HepG2 (cell line): ENCODE data around the gene ZNF605. TPM values are rescaled to one million over a fixed set of nuclear protein-coding genes. Genes with fewer than 3 reads are reported as not detected.

ENCODE experiments used
- ATAD3A ChIP-seq: sonication (generic); formaldehyde crosslinking; IDR thresholded peaks from 2 replicates; pipeline ENCODE4 v1.4.0; 2020; ENCODE audit warnings: missing genetic modification reagents
- CBX5 ChIP-seq: sonication (generic); formaldehyde crosslinking; IDR thresholded peaks from 2 replicates; pipeline ENCODE4 v1.4.0; 2020; ENCODE audit warnings: missing genetic modification reagents, borderline replicate concordance
- FOXK1 ChIP-seq: sonication (generic); formaldehyde crosslinking; IDR thresholded peaks from 2 replicates; pipeline ENCODE4 v1.4.0; 2020; ENCODE audit warnings: low read depth, missing genetic modification reagents, borderline replicate concordance
- HHEX ChIP-seq: IDR thresholded peaks from 2 replicates; pipeline ENCODE4 v1.6.1; 2016; ENCODE audit warnings: control low read depth
- HNRNPLL ChIP-seq: fragments of 200-400 bp; formaldehyde crosslinking; IDR thresholded peaks from 2 replicates; pipeline ENCODE4 v1.6.1; 2017; ENCODE audit warnings: mild to moderate bottlenecking, low read depth, low read length; ENCODE audit not compliant: poor library complexity, severe bottlenecking
- ISL2 ChIP-seq: sonication (generic); formaldehyde crosslinking; IDR thresholded peaks from 2 replicates; pipeline ENCODE4 v1.5.0; 2020; ENCODE audit warnings: missing genetic modification reagents
- KDM4B ChIP-seq: sonication (generic); formaldehyde crosslinking; IDR thresholded peaks from 2 replicates; pipeline ENCODE4 v1.4.0; 2020; ENCODE audit warnings: missing genetic modification reagents
- MYC ChIP-seq: sonication (generic); formaldehyde crosslinking; IDR thresholded peaks from 2 replicates; pipeline ENCODE4 v1.9.0; 2021; ENCODE audit warnings: missing genetic modification reagents, borderline replicate concordance
- PLRG1 ChIP-seq: fragments of 450-650 bp; conservative IDR thresholded peaks from 2 replicates; pipeline ENCODE4 v1.6.1; 2016
- REPIN1 ChIP-seq: sonication (generic); formaldehyde crosslinking; IDR thresholded peaks from 2 replicates; pipeline ENCODE4 v1.8.0; 2022; ENCODE audit warnings: missing genetic modification reagents, low read depth, mild to moderate bottlenecking, borderline replicate concordance
- ZBTB20 ChIP-seq: sonication (generic); formaldehyde crosslinking; IDR thresholded peaks from 2 replicates; pipeline ENCODE4 v1.8.1; 2023; ENCODE audit warnings: missing genetic modification reagents, low read depth, mild to moderate bottlenecking, borderline replicate concordance
- ZC3H13 ChIP-seq: sonication (generic); formaldehyde crosslinking; IDR thresholded peaks from 2 replicates; pipeline ENCODE4 v1.8.1; 2023; ENCODE audit warnings: mild to moderate bottlenecking, missing genetic modification reagents, moderate library complexity
- ZFP36L1 ChIP-seq: sonication (generic); formaldehyde crosslinking; IDR thresholded peaks from 2 replicates; pipeline ENCODE4 v1.8.0; 2022; ENCODE audit warnings: mild to moderate bottlenecking, missing genetic modification reagents, moderate library complexity
- ZNF12 ChIP-seq: sonication (generic); formaldehyde crosslinking; IDR thresholded peaks from 2 replicates; pipeline ENCODE4 v1.5.0; 2020; ENCODE audit warnings: missing genetic modification reagents
- ZNF432 ChIP-seq: sonication (generic); formaldehyde crosslinking; IDR thresholded peaks from 2 replicates; pipeline ENCODE4 v1.5.0; 2020; ENCODE audit warnings: missing genetic modification reagents, mild to moderate bottlenecking, borderline replicate concordance
- ZNF567 ChIP-seq: sonication (generic); formaldehyde crosslinking; IDR thresholded peaks from 2 replicates; pipeline ENCODE4 v1.8.1; 2023; ENCODE audit warnings: mild to moderate bottlenecking, missing genetic modification reagents, borderline replicate concordance
- ZNF614 ChIP-seq: IDR thresholded peaks from 2 replicates; pipeline ENCODE4 v1.6.1; 2018; ENCODE audit warnings: missing biosample characterization, missing genetic modification reagents, inconsistent platforms, borderline replicate concordance
- polyA plus RNA-seq, 8 experiments: library from polyadenylated mRNA; depleted of rRNA in 3 of 8; stranded (reverse) in 7 of 8; unstranded in 1 of 8; fragments of >200 nt; fragmentation: Illumina TruSeq in 4 of 8; extraction: Trizol in 4 of 8; gene quantifications; 2 replicates each; pipeline versions ENCODE4 v1.2.1 to v1.2.3, GENCODE V29; 2011 to 2016; ENCODE audit warnings: low read depth in 4 of 8, missing spikeins in 1 of 8, mixed read lengths in 1 of 8; ENCODE audit not compliant: insufficient read depth in 1 of 8
- total RNA-seq, 5 experiments: library from RNA; depleted of rRNA; stranded (reverse); fragments of >200 nt; fragmentation: Illumina TruSeq; extraction: Trizol; gene quantifications; 2 replicates each; pipeline ENCODE4 v1.2.3, GENCODE V29; 2016; ENCODE audit warnings: low read depth in 1 of 5
- TF ChIP-seq, protein P1 (sequence below): sonication (generic); formaldehyde crosslinking; IDR thresholded peaks from 2 replicates; pipeline ENCODE4 v1.8.0; 2022; ENCODE audit warnings: mild to moderate bottlenecking, missing genetic modification reagents, moderate library complexity
- TF ChIP-seq, protein P2 (sequence below): sonication (generic); formaldehyde crosslinking; IDR thresholded peaks from 2 replicates; pipeline ENCODE4 v1.4.0; 2020; ENCODE audit warnings: mild to moderate bottlenecking, low read depth, missing genetic modification reagents
- TF ChIP-seq, protein P3 (sequence below): sonication (generic); formaldehyde crosslinking; IDR thresholded peaks from 2 replicates; pipeline ENCODE4 v1.4.0; 2020; ENCODE audit warnings: missing genetic modification reagents, borderline replicate concordance
- TF ChIP-seq, protein P4 (sequence below): sonication (generic); formaldehyde crosslinking; IDR thresholded peaks from 2 replicates; pipeline ENCODE4 v1.5.0; 2020; ENCODE audit warnings: mild to moderate bottlenecking, missing genetic modification reagents

The ZNF605 gene
- total and polyA plus RNA-seq, 2 of the 13 experiments (the other 11 are each of a cell fraction or from before 2014, with no cell fraction given): 6.7 to 6.8 TPM

DNA sequence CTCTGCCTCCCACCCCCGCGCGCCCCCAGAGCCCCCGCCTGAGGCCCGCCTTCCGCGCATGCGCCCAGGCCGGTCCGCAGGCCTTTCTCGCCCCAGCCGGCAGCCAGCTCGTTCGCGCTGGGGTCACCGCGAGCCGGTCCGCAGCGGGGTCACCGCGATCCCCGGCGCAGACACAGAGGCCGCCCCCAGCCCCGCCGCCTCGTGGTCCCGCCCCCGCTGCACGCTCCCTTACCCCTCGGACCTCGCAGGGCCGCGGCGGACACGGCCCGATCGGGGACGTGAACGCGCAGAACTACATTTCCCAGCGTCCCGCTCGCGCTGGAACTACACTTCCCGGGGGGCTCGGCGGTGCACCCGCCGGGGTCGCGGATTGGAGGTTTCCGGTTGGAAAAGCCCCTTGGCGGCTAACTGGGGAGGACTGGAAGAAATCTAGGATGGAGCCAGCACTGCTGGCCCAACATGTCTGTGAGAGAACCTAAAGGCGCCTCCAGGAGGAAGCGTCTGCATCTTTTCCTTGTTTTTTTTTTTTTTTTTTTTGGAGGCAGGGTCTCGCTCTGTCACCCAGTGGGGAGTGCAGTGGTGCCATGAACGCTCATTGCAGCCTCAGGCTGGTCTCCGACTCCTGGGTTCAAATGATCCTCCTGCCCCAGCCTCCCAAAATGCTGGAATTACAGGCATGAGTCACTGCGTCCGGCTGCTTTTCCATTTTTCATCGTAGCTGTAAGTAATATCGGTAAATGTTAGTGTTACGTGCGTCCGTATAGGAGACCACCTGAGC is at the start of gene ZNF605 (continued):
- TF ChIP-seq HNRNPLL (no peak), ZNF432 (CRISPR knock-in tag) (no peak), ZC3H13 (CRISPR knock-in tag) (0 out of 2 replicates have a peak, but pooled peaks have one; percentile 53), HHEX (CRISPR knock-in tag) (no peak), PLRG1 (no peak), MYC (peak; percentile 41; the same call in 1 of the 2 replicates), FOXK1 (CRISPR knock-in tag) (0 out of 2 replicates have a peak, but pooled peaks have one; percentile 55), ZNF567 (no peak), ZFP36L1 (CRISPR knock-in tag) (no peak), REPIN1 (CRISPR knock-in tag) (peak; percentile 54; the same call in 1 of the 2 replicates), ZNF12 (CRISPR knock-in tag) (no peak), ZBTB20 (CRISPR knock-in tag) (no peak), ISL2 (CRISPR knock-in tag) (peak; percentile 64), CBX5 (CRISPR knock-in tag) (0 out of 2 replicates have a peak, but pooled peaks have one; percentile 49), KDM4B (CRISPR knock-in tag) (no peak), ZNF614 (CRISPR knock-in tag) (no peak), ATAD3A (CRISPR knock-in tag) (no peak)
- TF ChIP-seq, protein P1, sequence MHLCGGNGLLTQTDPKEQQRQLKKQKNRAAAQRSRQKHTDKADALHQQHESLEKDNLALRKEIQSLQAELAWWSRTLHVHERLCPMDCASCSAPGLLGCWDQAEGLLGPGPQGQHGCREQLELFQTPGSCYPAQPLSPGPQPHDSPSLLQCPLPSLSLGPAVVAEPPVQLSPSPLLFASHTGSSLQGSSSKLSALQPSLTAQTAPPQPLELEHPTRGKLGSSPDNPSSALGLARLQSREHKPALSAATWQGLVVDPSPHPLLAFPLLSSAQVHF (CRISPR knock-in tag): 0 out of 2 replicates have a peak, but pooled peaks have one; percentile 56
- TF ChIP-seq, protein P2, sequence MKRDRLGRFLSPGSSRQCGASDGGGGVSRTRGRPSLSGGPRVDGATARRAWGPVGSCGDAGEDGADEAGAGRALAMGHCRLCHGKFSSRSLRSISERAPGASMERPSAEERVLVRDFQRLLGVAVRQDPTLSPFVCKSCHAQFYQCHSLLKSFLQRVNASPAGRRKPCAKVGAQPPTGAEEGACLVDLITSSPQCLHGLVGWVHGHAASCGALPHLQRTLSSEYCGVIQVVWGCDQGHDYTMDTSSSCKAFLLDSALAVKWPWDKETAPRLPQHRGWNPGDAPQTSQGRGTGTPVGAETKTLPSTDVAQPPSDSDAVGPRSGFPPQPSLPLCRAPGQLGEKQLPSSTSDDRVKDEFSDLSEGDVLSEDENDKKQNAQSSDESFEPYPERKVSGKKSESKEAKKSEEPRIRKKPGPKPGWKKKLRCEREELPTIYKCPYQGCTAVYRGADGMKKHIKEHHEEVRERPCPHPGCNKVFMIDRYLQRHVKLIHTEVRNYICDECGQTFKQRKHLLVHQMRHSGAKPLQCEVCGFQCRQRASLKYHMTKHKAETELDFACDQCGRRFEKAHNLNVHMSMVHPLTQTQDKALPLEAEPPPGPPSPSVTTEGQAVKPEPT (CRISPR knock-in tag): no peak
- TF ChIP-seq, protein P3, sequence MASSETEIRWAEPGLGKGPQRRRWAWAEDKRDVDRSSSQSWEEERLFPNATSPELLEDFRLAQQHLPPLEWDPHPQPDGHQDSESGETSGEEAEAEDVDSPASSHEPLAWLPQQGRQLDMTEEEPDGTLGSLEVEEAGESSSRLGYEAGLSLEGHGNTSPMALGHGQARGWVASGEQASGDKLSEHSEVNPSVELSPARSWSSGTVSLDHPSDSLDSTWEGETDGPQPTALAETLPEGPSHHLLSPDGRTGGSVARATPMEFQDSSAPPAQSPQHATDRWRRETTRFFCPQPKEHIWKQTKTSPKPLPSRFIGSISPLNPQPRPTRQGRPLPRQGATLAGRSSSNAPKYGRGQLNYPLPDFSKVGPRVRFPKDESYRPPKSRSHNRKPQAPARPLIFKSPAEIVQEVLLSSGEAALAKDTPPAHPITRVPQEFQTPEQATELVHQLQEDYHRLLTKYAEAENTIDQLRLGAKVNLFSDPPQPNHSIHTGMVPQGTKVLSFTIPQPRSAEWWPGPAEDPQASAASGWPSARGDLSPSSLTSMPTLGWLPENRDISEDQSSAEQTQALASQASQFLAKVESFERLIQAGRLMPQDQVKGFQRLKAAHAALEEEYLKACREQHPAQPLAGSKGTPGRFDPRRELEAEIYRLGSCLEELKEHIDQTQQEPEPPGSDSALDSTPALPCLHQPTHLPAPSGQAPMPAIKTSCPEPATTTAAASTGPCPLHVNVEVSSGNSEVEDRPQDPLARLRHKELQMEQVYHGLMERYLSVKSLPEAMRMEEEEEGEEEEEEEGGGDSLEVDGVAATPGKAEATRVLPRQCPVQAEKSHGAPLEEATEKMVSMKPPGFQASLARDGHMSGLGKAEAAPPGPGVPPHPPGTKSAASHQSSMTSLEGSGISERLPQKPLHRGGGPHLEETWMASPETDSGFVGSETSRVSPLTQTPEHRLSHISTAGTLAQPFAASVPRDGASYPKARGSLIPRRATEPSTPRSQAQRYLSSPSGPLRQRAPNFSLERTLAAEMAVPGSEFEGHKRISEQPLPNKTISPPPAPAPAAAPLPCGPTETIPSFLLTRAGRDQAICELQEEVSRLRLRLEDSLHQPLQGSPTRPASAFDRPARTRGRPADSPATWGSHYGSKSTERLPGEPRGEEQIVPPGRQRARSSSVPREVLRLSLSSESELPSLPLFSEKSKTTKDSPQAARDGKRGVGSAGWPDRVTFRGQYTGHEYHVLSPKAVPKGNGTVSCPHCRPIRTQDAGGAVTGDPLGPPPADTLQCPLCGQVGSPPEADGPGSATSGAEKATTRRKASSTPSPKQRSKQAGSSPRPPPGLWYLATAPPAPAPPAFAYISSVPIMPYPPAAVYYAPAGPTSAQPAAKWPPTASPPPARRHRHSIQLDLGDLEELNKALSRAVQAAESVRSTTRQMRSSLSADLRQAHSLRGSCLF (CRISPR knock-in tag): no peak
- TF ChIP-seq, protein P4, sequence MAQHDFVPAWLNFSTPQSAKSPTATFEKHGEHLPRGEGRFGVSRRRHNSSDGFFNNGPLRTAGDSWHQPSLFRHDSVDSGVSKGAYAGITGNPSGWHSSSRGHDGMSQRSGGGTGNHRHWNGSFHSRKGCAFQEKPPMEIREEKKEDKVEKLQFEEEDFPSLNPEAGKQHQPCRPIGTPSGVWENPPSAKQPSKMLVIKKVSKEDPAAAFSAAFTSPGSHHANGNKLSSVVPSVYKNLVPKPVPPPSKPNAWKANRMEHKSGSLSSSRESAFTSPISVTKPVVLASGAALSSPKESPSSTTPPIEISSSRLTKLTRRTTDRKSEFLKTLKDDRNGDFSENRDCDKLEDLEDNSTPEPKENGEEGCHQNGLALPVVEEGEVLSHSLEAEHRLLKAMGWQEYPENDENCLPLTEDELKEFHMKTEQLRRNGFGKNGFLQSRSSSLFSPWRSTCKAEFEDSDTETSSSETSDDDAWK (CRISPR knock-in tag): no peak
